Activated CD4-positive, alpha-beta memory T cell treated with anti-CD3 and anti-CD28 coated beads, Interleukin-2, amount 10 ng/mL, durations not matched to agents 7 days and 5 days (primary cell): ENCODE results near the gene OGDHL. TPM values are rescaled to one million over a fixed set of nuclear protein-coding genes. Genes with fewer than 3 reads are reported as not detected.

Experiments used
- CTCF ChIA-PET: fragments of 350-600 bp; sonication (Branson Sonifier 250); formaldehyde crosslinking; loops from one replicate; lab custom pipeline; 2021; ENCODE audit warnings: antibody characterized with exemption, inconsistent platforms; lab: Charles Lee
- POLR2A ChIA-PET: fragments of 350-600 bp; sonication (Branson Sonifier 250); formaldehyde crosslinking; loops from one replicate; lab custom pipeline; 2021; ENCODE audit warnings: antibody characterized with exemption; lab: Charles Lee
- DNase-seq: peaks from one replicate; pipeline ENCODE4 v3.0.0-alpha.2; 2020
- H3K27ac Mint-ChIP-seq: one replicate; pipeline ENCODE4 v1.8.0; 2021; ENCODE audit warnings: mild to moderate bottlenecking, mixed read lengths
- H3K27me3 Mint-ChIP-seq: one replicate; pipeline ENCODE4 v1.8.0; 2021; ENCODE audit warnings: mixed read lengths
- H3K36me3 Mint-ChIP-seq: one replicate; pipeline ENCODE4 v1.8.0; 2021; ENCODE audit warnings: low read depth, mixed read lengths
- H3K4me1 Mint-ChIP-seq: one replicate; pipeline ENCODE4 v1.8.0; 2021; ENCODE audit warnings: mixed read lengths
- H3K4me3 Mint-ChIP-seq: one replicate; pipeline ENCODE4 v1.8.0; 2021; ENCODE audit warnings: mild to moderate bottlenecking, mixed read lengths
- H3K9me3 Mint-ChIP-seq: one replicate; pipeline ENCODE4 v1.8.0; 2021; ENCODE audit warnings: mixed read lengths
- total RNA-seq, 2 experiments: library from RNA; stranded (reverse); gene quantifications; one replicate each; pipeline ENCODE4 v1.2.3, GENCODE V29; 2021

Gene OGDHL
- total RNA-seq, 2 experiments from 2014 or later = not detected

DNA sequence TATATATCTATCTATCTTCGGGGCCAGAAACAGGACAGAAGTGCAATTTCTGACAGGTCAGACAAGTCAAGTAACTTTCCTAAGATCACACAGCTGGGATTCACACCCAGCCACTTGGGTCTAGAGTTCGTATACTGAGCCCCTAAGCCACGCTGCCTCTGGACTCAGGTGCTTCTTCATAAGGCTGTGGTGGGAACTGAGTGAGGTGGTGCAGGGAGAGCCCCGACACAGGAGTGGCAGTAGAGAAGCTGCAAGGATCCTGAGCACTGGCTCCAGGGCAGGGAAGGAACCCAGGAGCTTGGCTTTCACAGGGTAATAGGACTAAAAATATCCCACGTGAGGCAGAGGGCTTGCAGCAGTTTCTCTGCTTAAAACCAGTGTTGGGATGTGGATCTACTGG, 48.9 kb downstream of the OGDHL start:
- POLR2A ChIA-PET = no interaction called here
- CTCF ChIA-PET = no interaction called here
- Mint-ChIP-seq H3K27me3 (no peaks in the 10 kb centered on the region), H3K4me3 (no peak overlapping the region), H3K9me3 (no peaks in the 10 kb centered on the region), H3K36me3 (no peaks in the 10 kb centered on the region), H3K27ac (no peak overlapping the region), H3K4me1 (no peaks in the 10 kb centered on the region)
- DNase-seq = no peak

DNA sequence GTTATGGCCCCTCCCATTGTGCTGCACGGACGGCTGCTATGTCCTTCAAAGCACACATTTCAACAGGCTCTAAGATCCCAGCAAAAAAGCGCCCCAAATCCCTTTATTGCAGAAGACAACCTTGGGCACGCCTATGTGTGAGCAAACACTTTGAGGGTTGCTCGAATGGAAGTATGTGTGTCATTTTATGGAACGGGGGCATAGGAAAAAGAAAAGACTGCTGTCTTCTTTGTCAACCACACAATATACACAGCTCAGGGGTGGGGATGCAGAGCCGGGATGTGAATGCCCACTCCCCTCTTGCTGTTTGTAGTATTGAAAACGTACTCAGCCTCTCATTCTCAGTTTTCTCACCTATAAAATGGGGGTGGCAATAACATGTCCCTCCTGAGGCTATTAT, 50.6 kb downstream of the OGDHL start:
- Mint-ChIP-seq H3K27me3 (no peaks in the 10 kb centered on the region), H3K4me1 (no peaks in the 10 kb centered on the region)
- no peak for DNase-seq

DNA sequence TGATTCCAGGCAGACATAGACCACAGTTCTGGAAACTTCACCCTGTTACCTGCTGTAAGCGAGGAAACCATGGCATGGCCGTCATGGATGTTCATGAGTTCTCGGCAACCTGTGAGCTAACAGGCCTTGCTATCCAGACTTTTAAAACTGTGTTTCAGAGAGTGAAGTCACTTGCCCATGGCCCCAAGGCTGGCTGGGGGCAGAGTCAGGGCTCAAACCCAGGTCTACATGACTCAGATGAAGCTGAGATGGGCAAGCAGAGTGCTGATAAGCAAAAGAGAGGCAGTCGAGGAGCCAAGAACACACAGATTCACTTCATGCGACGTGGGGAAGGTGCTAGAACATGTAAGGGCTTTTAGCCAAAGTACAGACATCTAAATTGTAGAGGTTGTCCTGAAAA, 51.2 kb downstream of the OGDHL start:
- ChIA-PET CTCF (no interaction called here), POLR2A (no interaction called here)
- Mint-ChIP-seq H3K4me3 (no peak overlapping the region), H3K36me3 (no peaks in the 10 kb centered on the region), H3K4me1 (no peaks in the 10 kb centered on the region), H3K9me3 (no peaks in the 10 kb centered on the region), H3K27ac (no peak overlapping the region), H3K27me3 (no peaks in the 10 kb centered on the region)
- DNase-seq = no peak

More for the DNA sequence above, 50.6 kb downstream of the OGDHL start:
- H3K9me3 Mint-ChIP-seq = no peaks in the 10 kb centered on the region
- no peak overlapping the region for H3K4me3 Mint-ChIP-seq
- H3K27ac Mint-ChIP-seq = no peak overlapping the region
- ChIA-PET POLR2A (no interaction called here), CTCF (no interaction called here)
- no peaks in the 10 kb centered on the region for H3K36me3 Mint-ChIP-seq

DNA sequence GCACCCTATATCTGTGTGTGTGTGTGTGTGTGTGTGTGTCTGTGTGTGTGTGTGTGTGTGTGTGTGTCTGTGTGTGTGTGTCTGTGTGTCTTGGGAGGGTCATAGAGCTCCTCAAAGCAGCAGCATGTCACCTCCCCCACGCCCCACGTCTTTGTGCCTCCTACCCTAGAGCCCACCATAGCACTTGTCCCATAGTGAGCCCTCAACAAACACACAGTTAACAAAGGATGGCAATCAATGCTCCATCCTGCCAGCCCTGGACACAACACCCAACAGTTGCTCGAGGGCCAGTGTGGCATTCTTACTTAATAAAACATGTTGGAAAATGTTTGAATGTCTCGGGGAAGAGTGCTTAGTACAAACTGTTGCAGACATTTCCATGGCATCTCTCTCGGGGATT, 52.2 kb downstream of the OGDHL start:
- H3K27ac Mint-ChIP-seq = no peak overlapping the region
- no peaks in the 10 kb centered on the region for H3K9me3 Mint-ChIP-seq
- no peak for DNase-seq
- no peaks in the 10 kb centered on the region for H3K27me3 Mint-ChIP-seq
- H3K36me3 Mint-ChIP-seq = no peaks in the 10 kb centered on the region
- no peaks in the 10 kb centered on the region for H3K4me1 Mint-ChIP-seq
- POLR2A ChIA-PET = no interaction called here
- no peak overlapping the region for H3K4me3 Mint-ChIP-seq
- CTCF ChIA-PET = no interaction called here

GRCh38 chr10:49707585-49707984, 54.5 kb downstream of the OGDHL start:
- H3K27ac Mint-ChIP-seq = no peak overlapping the region
- no peak for DNase-seq
- H3K36me3 Mint-ChIP-seq = no peaks in the 10 kb centered on the region
- H3K4me1 Mint-ChIP-seq = no peaks in the 10 kb centered on the region
- H3K4me3 Mint-ChIP-seq = no peak overlapping the region
- CTCF ChIA-PET = no interaction called here
- H3K27me3 Mint-ChIP-seq = no peaks in the 10 kb centered on the region
- POLR2A ChIA-PET = no interaction called here
- H3K9me3 Mint-ChIP-seq = peaks cover 2% of the 10 kb centered on the region

DNA sequence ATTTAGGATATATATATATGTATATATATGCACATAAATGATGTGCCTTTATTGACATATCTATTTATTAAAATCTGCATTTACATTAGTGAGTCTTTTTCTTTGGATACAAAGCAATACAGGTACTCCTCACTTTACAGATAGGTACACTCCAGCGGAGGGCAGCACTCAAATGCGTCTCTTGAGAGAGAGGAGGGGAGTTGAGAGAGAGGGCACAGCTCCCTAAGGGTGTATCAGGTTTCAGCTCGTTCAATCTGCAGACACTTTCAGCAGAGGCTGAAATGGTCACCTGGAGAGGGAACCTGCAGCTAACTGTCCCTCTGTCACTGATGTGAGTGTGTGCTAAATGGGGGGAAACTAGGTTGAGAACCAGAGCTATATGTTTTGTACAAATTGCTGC, 61.1 kb downstream of the OGDHL start:
- peaks cover 2% of the 10 kb centered on the region for H3K9me3 Mint-ChIP-seq

DNA sequence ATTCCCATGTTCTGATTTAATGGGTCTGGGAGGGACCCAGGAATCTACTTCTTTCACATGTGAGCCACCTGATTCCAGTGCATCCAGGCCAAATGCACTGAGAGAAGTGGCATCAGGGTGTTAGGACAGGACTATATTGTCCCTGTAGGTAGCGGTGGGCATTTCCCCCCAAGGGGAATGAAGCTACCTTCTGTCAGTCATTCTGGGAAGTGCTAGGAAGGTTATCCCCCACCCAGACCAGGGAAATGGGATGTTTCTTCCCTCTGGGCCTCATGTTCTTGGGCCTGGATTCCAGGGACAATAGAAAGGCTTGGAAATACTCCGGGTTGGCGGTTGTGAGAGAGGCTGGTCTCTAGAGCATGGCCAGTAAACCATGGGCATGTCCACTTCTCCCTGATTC, 61.9 kb downstream of the OGDHL start:
- ChIA-PET POLR2A (no interaction called here), CTCF (interaction anchor here (1.3 kb wide), 1 partner anchor 107 kb away, joined by 3 read pairs; no protein-coding TSS in a partner anchor)
- Mint-ChIP-seq H3K27ac (no peak overlapping the region), H3K36me3 (no peaks in the 10 kb centered on the region), H3K4me3 (no peak overlapping the region), H3K27me3 (peaks cover 3% of the 10 kb centered on the region), H3K9me3 (peaks cover 2% of the 10 kb centered on the region), H3K4me1 (no peaks in the 10 kb centered on the region)
- no peak for DNase-seq

More for the DNA sequence above, 61.1 kb downstream of the OGDHL start:
- no peak overlapping the region for H3K4me3 Mint-ChIP-seq
- ChIA-PET POLR2A (no interaction called here), CTCF (no interaction called here)
- no peak overlapping the region for H3K27ac Mint-ChIP-seq
- H3K36me3 Mint-ChIP-seq = no peaks in the 10 kb centered on the region
- peaks cover 3% of the 10 kb centered on the region for H3K27me3 Mint-ChIP-seq
- DNase-seq = no peak
- H3K4me1 Mint-ChIP-seq = no peaks in the 10 kb centered on the region

- no peak for DNase-seq
- POLR2A ChIA-PET = no interaction called here
- peaks cover 3% of the 10 kb centered on the region for H3K27me3 Mint-ChIP-seq
These were observed 63.4 kb downstream of the OGDHL start for GRCh38 chr10:49698679-49699078.

DNA sequence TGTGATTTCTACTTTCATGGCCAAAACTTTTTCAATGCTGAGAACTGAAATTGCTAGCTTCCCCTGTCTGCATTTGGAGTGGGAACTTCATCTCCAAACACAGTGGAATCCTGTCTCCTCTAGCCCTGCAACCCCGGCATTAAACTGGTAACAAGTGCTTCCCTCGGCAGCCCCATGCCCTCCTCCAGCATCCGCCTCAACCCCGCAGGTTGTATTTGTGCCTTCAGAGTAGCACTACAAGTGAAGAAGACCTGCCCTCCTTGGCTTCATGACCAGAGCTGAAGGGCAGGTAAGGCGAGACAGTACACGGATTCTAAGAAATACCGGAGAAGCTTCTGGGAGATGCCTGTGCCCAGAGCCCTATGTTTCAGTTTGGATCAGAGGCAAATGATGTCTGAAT, 65.8 kb downstream of the OGDHL start:
- POLR2A ChIA-PET = no interaction called here
- peaks cover 16% of the 10 kb centered on the region for H3K27me3 Mint-ChIP-seq
- H3K4me3 Mint-ChIP-seq = no peak overlapping the region
- DNase-seq = no peak
- CTCF ChIA-PET = no interaction called here
- H3K36me3 Mint-ChIP-seq = no peaks in the 10 kb centered on the region
- no peak overlapping the region for H3K27ac Mint-ChIP-seq
- H3K4me1 Mint-ChIP-seq = no peaks in the 10 kb centered on the region
- no peaks in the 10 kb centered on the region for H3K9me3 Mint-ChIP-seq

More at GRCh38 chr10:49698679-49699078, 63.4 kb downstream of the OGDHL start:
- CTCF ChIA-PET = interaction anchor here (0.6 to 0.7 kb wide), 2 partner anchors 79 to 1624 kb away, joined by 3 to 5 read pairs; no protein-coding TSS in a partner anchor
- H3K4me1 Mint-ChIP-seq = no peaks in the 10 kb centered on the region
- peaks cover 2% of the 10 kb centered on the region for H3K9me3 Mint-ChIP-seq
- no peaks in the 10 kb centered on the region for H3K36me3 Mint-ChIP-seq
- H3K27ac Mint-ChIP-seq = no peak overlapping the region
- H3K4me3 Mint-ChIP-seq = no peak overlapping the region

GRCh38 chr10:49694466-49694865, 67.7 kb downstream of the OGDHL start:
- CTCF ChIA-PET = no interaction called here

GRCh38 chr10:49691588-49691987, 70.5 kb downstream of the OGDHL start:
- Mint-ChIP-seq H3K9me3 (peaks cover 1% of the 10 kb centered on the region), H3K4me3 (no peak overlapping the region), H3K27me3 (peaks cover 55% of the 10 kb centered on the region), H3K4me1 (no peaks in the 10 kb centered on the region), H3K27ac (no peak overlapping the region), H3K36me3 (no peaks in the 10 kb centered on the region)
- CTCF ChIA-PET = no interaction called here
- POLR2A ChIA-PET = no interaction called here
- no peak for DNase-seq

More at GRCh38 chr10:49694466-49694865, 67.7 kb downstream of the OGDHL start:
- no peak for DNase-seq
- POLR2A ChIA-PET = no interaction called here
- Mint-ChIP-seq H3K9me3 (no peaks in the 10 kb centered on the region), H3K36me3 (no peaks in the 10 kb centered on the region), H3K27me3 (peaks cover 34% of the 10 kb centered on the region), H3K4me3 (no peak overlapping the region), H3K27ac (no peak overlapping the region), H3K4me1 (no peaks in the 10 kb centered on the region)

- ChIA-PET POLR2A (no interaction called here), CTCF (interaction anchor here (1.4 kb wide), 1 partner anchor 97 kb away, joined by 4 read pairs; no protein-coding TSS in a partner anchor)
- no peak overlapping the region for H3K4me3 Mint-ChIP-seq
- H3K9me3 Mint-ChIP-seq = peaks cover 1% of the 10 kb centered on the region
- DNase-seq = no peak
- H3K4me1 Mint-ChIP-seq = no peaks in the 10 kb centered on the region
- peaks cover 55% of the 10 kb centered on the region for H3K27me3 Mint-ChIP-seq
- H3K36me3 Mint-ChIP-seq = no peaks in the 10 kb centered on the region
- H3K27ac Mint-ChIP-seq = no peak overlapping the region
These were observed 71.3 kb downstream of the OGDHL start for GRCh38 chr10:49690698-49691356.

DNA sequence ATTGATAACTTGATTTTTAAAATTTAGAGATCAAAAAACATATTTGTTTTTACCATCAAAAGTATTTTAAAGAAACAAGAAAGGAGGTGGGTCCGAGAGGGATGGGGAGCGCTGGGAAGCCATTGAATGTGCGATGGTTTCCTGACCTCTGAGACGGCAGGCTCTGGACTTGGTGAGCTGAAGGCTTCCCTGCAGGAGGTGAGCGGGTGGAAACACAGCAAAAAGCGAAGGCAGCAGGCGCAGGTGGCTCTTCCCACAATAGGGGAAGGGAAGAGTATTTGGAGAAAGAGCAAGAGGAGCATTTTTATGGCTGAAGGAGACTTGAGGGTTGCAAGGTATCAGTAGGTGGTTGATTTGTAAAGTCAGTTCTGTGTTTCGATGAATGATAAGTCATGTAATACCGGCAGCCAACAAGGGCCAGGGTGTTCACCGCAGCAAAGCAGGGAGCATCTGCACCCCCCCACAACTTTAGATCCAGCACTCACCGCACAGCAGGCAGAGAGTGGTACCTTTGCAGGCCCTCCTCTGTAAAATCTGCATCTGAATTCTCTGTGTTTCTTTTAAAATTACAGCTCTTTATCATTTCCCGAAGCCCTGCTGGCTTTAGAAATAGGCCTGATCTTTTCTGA, 72.1 kb downstream of the OGDHL start:
- Mint-ChIP-seq H3K36me3 (no peaks in the 10 kb centered on the region), H3K27me3 (peaks cover 55% of the 10 kb centered on the region), H3K9me3 (peaks cover 1% of the 10 kb centered on the region), H3K4me1 (no peaks in the 10 kb centered on the region), H3K4me3 (no peak overlapping the region), H3K27ac (no peak overlapping the region)
- POLR2A ChIA-PET = no interaction called here
- DNase-seq = no peak
- CTCF ChIA-PET = interaction anchor here (1.4 kb wide), 1 partner anchor 97 kb away, joined by 4 read pairs; no protein-coding TSS in a partner anchor
